Measurements from ENCODE around the gene INHBC.
"Not testable (repeated sequence)": the region's sequence is repeated elsewhere in the genome, so short reads cannot be mapped to it uniquely, and the experiment has no call there.

Gene INHBC

DNA sequence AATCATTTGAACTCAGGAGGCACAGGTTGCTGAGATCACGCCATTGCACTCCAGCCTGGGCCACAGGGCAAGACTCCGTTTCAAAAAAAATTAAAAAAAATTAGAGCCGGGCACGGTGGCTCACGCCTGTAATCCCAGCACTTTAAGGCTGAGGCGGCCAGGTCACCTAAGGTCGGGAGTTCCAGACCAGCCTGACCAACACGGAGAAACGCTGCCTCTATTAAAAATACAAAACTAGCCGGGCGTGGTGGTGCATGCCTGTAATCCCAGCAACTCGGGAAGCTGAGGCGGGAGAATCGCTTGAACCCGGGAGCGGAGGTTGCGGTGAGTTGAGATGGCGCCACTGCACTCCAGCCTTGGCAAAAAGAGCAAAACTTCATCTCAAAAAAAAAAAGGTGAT is 39.5 kb upstream of the INHBC start:
- no peak for DNase-seq (ENCODE audit: low read depth, low spot score)
- POLR2A ChIA-PET = no interaction called here
- CTCF ChIA-PET = no interaction called here
- TF ChIP-seq, protein P1, sequence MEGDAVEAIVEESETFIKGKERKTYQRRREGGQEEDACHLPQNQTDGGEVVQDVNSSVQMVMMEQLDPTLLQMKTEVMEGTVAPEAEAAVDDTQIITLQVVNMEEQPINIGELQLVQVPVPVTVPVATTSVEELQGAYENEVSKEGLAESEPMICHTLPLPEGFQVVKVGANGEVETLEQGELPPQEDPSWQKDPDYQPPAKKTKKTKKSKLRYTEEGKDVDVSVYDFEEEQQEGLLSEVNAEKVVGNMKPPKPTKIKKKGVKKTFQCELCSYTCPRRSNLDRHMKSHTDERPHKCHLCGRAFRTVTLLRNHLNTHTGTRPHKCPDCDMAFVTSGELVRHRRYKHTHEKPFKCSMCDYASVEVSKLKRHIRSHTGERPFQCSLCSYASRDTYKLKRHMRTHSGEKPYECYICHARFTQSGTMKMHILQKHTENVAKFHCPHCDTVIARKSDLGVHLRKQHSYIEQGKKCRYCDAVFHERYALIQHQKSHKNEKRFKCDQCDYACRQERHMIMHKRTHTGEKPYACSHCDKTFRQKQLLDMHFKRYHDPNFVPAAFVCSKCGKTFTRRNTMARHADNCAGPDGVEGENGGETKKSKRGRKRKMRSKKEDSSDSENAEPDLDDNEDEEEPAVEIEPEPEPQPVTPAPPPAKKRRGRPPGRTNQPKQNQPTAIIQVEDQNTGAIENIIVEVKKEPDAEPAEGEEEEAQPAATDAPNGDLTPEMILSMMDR (IDR thresholded peaks at IDR 0.05; ENCODE audit: insufficient read depth, low read length, missing control alignments) = no peak
- H3K4me3 ChIP-seq (ENCODE audit: low read depth, low read length) = no peak overlapping the region

DNA sequence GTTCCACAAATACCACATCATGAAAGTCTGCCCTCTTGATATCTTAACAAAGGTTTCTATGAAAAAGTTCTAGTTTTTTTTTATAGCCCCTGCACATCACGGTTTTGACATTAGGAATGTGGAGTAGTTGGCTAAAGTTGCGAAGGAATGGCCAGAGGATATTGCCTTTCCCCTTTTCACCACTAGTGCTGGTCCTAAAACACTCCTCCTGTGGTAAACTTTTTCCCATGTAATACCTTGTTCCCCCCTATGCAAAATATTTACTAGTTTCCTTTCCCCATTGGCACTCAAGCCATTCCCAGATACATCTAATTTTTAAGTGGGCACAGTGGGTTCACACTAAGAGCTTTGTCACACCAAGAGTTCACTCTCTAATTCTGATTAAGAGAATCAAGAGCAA is 37.1 kb upstream of the INHBC start:
- POLR2A ChIA-PET = no interaction called here

DNA sequence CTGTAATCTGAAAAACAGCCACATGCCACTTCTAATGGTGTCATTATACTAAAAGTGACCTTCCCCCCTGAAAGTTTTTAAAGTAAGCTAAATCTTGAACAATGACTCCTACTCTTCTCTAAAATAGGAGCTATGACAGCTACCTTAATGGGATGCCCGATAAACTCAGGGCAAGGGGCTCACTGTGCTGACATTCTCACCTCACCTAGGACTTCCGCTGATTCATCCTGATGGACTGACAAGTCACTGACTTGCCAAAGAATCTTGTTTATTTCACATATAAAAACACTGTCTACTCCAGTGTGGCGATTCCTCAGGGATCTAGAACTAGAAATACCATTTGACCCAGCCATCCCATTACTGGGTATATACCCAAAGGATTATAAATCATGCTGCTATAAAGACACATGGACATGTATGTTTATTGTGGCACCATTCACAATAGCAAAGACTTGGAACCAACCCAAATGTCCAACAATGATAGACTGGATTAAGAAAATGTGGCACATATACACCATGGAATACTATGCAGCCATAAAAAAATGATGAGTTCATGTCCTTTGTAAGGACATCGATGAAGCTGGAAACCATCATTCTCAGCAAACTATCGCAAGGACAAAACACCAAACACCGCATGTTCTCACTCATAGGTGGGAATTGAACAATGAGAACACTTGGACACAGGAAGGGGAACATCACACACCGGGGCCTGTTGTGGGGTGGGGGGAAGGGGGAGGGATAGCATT is 34.7 kb upstream of the INHBC start:
- H3K4me3 ChIP-seq (ENCODE audit: low read depth, low read length); POLR2A ChIA-PET; DNase-seq (ENCODE audit: low read depth, low spot score): not testable (repeated sequence)
- CTCF ChIA-PET = interaction anchor here (1.3 to 1.5 kb wide), 2 partner anchors 10 to 92 kb away, joined by 3 to 7 read pairs; no protein-coding TSS in a partner anchor

More for the DNA sequence above, 37.1 kb upstream of the INHBC start:
- no peak for DNase-seq (ENCODE audit: low read depth, low spot score)
- CTCF ChIA-PET = interaction anchor here (1.2 to 1.5 kb wide), 2 partner anchors 14 to 25 kb away, joined by 4 read pairs; no protein-coding TSS in a partner anchor
- H3K4me3 ChIP-seq (ENCODE audit: low read depth, low read length) = no peak overlapping the region
- TF ChIP-seq, protein P1 (IDR thresholded peaks at IDR 0.05; ENCODE audit: insufficient read depth, low read length, missing control alignments) = no peak

DNA sequence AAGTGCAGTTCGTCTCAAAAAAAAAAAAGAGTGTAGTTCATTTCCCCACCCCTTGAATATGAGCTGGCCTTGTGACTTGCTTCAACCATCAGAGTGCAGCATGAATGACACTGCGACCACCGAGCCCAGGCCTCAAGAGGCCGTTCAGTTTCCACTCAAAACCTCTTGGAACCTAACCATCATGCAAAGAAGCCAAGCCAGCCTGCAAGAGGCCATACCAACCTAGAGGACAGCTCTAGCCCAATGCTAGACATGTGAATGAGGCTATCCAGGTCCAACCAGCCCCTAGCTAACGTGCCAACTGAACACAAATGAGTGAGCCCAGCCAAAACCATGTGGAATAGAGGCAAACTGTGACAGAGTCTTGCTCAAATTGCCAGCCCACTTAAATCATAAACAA is 33.4 kb upstream of the INHBC start:
- ChIA-PET CTCF (interaction anchor here (0.9 kb wide), 1 partner anchor 11 kb away, joined by 5 read pairs; no protein-coding TSS in a partner anchor), POLR2A (no interaction called here)
- no peak for DNase-seq (ENCODE audit: low read depth, low spot score)
- TF ChIP-seq, protein P1 (IDR thresholded peaks at IDR 0.05; ENCODE audit: insufficient read depth, low read length, missing control alignments) = no peak
- H3K4me3 ChIP-seq (ENCODE audit: low read depth, low read length) = no peak overlapping the region

DNA sequence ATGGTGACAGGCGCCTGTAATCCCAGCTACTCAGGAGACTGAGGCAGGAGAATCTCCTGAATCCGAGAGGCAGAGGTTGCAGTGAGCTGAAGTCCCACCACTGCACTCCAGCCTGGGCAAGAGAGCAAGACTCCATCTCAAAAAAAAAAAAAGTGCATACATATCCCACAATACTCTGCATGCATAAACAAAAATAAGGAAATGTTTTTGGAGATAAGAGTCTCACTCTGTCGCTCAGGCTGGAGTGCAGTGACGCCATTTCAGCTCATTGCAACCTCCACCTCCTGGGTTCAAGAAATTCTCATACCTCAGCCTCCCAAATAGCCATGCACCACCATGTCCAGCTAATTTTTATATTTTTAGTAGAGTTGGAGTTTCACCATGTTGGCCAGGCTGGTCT is 32.4 kb upstream of the INHBC start:
- DNase-seq (ENCODE audit: low read depth, low spot score); POLR2A ChIA-PET; H3K4me3 ChIP-seq (ENCODE audit: low read depth, low read length); CTCF ChIA-PET: not testable (repeated sequence)

DNA sequence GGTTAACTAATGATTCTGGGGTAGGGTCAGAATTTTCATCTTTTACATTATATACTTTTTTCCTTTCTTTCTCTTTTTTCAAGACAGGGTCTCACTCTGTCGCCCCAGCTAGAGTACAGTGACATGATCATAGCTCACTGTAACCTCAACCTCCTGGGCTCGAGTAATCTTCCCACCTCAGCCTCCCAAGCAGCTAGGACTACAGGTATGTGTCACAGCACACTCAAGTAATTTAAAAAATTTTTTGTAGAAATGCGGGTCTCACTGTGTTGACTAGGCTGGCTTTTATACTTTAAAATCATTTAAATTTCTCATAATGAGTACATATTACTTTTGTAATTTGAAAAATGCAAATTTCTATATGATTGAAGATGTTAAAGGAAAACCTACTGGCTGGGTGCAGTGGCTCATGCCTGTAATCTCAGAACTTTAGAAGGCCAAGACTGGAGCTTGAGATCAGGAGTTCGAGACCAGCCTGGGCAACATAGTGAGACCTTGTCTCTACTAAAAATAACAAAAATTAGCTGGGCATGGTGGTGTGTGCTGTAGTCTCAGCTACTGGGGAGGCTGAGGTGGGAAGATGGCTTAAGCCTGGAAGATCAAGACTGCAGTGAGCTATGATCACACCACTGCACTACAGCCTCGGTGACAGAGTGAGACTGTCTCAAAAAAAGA is 29.5 kb upstream of the INHBC start:
- POLR2A ChIA-PET = no interaction called here
- no peak overlapping the region for H3K4me3 ChIP-seq (ENCODE audit: low read depth, low read length)
- TF ChIP-seq, protein P1 (IDR thresholded peaks at IDR 0.05; ENCODE audit: insufficient read depth, low read length, missing control alignments) = no peak
- CTCF ChIA-PET = interaction anchor here (0.8 to 1.8 kb wide), 3 partner anchors 25 to 97 kb away, joined by 3 read pairs; no protein-coding TSS in a partner anchor
- DNase-seq (ENCODE audit: low read depth, low spot score) = no peak

DNA sequence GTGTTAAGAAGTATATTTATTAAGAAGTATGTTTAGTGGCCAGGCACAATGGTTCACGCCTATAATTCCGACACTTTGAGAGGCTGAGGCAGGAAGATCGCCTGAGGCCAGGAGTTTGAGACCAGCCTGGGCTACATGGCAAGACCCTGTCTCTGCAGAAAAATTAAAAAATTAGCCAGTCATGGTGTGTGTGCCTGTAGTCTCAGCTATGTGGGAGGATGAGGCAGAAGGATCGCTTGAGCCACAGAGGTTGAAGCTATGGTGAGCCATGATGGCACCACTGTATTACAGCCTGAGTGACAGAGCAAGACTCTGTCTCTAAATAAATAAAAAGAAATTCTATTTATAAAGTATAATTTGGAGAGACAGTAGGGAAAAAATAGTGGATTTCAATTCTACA is 24.1 kb upstream of the INHBC start:
- H3K4me3 ChIP-seq (ENCODE audit: low read depth, low read length) = no peak overlapping the region
- TF ChIP-seq, protein P1 (IDR thresholded peaks at IDR 0.05; ENCODE audit: insufficient read depth, low read length, missing control alignments) = no peak
- CTCF ChIA-PET = interaction anchor here (0.6 to 2.5 kb wide), 5 partner anchors 12 to 45 kb away, joined by 4 to 9 read pairs (median 4); partner anchors contain the start of gene INHBE
- POLR2A ChIA-PET = no interaction called here
- DNase-seq (ENCODE audit: low read depth, low spot score) = no peak

DNA sequence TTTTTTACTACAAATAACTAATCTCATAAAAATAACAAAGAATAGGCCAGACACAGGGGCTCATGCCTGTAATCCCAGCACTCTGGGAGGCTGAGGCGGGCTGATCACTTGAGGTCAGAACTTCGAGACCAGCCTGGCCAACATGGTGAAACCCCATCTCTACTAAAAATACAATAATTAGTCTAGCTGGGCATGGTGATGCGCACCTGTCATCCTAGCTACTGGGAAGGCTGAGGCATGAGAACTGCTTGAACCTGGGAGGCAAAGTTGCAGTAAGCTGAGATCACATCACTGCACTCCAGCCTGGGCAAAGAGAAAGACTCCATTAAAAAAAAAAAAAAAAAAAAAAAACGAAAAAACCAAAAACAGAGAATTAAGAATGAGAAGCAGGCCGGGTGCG is 20.4 kb upstream of the INHBC start:
- POLR2A ChIA-PET = not testable (repeated sequence)

More for the DNA sequence above, 20.4 kb upstream of the INHBC start:
- CTCF ChIA-PET; H3K4me3 ChIP-seq (ENCODE audit: low read depth, low read length); DNase-seq (ENCODE audit: low read depth, low spot score): not testable (repeated sequence)
